Measurements from ENCODE around the gene HDGFL2.

Gene HDGFL2

GRCh38 chr19:4457654-4458395 lies 14.3 kb upstream of the HDGFL2 start, which contains the start of gene UBXN6:
UBXN6 (minus strand) TSS chr19:4457794; CDS start chr19:4457697, 97 bp downstream.
- no peaks in the 10 kb centered on the region for H3K27me3 ChIP-seq
- H3K4me3 ChIP-seq = peak within 1 kb of the TSS; percentile 73
- peak within 1 kb of the TSS; percentile 69 for H3K27ac ChIP-seq
- TF ChIP-seq Cebpa-rat (IDR thresholded peaks at IDR 0.05) = no peak
- peak within 1 kb of the TSS; percentile 98 for H3K4me2 ChIP-seq
- H4K20me1 ChIP-seq = peaks cover 43% of the 10 kb centered on the region
- peaks cover 48% of the 10 kb centered on the region for H3K4me1 ChIP-seq
- peak within 1 kb of the TSS; percentile 73 for H3K9ac ChIP-seq
- peaks cover 3% of the 10 kb centered on the region for H3K36me3 ChIP-seq
- H3K9me3 ChIP-seq = no peaks in the 10 kb centered on the region

GRCh38 chr19:4464815-4465581 lies 7.1 kb upstream of the HDGFL2 start:
- H3K27ac ChIP-seq = no peak overlapping the region
- no peaks in the 10 kb centered on the region for H3K9me3 ChIP-seq
- H3K4me3 ChIP-seq = no peak overlapping the region
- no peaks in the 10 kb centered on the region for H3K36me3 ChIP-seq
- no peak overlapping the region for H3K4me2 ChIP-seq
- H3K27me3 ChIP-seq = no peaks in the 10 kb centered on the region
- H3K4me1 ChIP-seq = no peaks in the 10 kb centered on the region
- TF ChIP-seq Cebpa-rat (IDR thresholded peaks at IDR 0.05) = no peak
- no peak overlapping the region for H3K9ac ChIP-seq
- H4K20me1 ChIP-seq = no peaks in the 10 kb centered on the region

- no peaks in the 10 kb centered on the region for H3K9me3 ChIP-seq
- H3K27me3 ChIP-seq = no peaks in the 10 kb centered on the region
- no peak overlapping the region for H3K4me3 ChIP-seq
- no peaks in the 10 kb centered on the region for H3K36me3 ChIP-seq
- H3K4me2 ChIP-seq = no peak overlapping the region
- H3K4me1 ChIP-seq = peaks cover 10% of the 10 kb centered on the region; the same call in 1 of the 2 replicates
- H3K27ac ChIP-seq = no peak overlapping the region
- peaks cover 4% of the 10 kb centered on the region; the same call in 1 of the 2 replicates for H4K20me1 ChIP-seq
- H3K9ac ChIP-seq = no peak overlapping the region
- TF ChIP-seq Cebpa-rat (IDR thresholded peaks at IDR 0.05) = no peak
Measured at GRCh38 chr19:4467835-4468234, 4.3 kb upstream of the HDGFL2 start.

- peak overlapping the region; percentile 94 for H3K4me2 ChIP-seq
- no peak for TF ChIP-seq Cebpa-rat (IDR thresholded peaks at IDR 0.05)
- H3K27me3 ChIP-seq = no peaks in the 10 kb centered on the region
- peak overlapping the region; percentile 86 for H3K9ac ChIP-seq
- H3K4me3 ChIP-seq = peak overlapping the region; percentile 96
- H3K9me3 ChIP-seq = no peaks in the 10 kb centered on the region
- H3K27ac ChIP-seq = peak overlapping the region; percentile 76
- peaks cover 29% of the 10 kb centered on the region for H4K20me1 ChIP-seq
- H3K36me3 ChIP-seq = peaks cover 15% of the 10 kb centered on the region
- H3K4me1 ChIP-seq = peaks cover 35% of the 10 kb centered on the region
Measured at GRCh38 chr19:4471403-4472173, 509 bp upstream of the HDGFL2 start.

GRCh38 chr19:4473011-4473762 lies 1.1 kb downstream of the HDGFL2 start:
- peak overlapping the region; percentile 96 for H3K4me3 ChIP-seq
- no peak for TF ChIP-seq Cebpa-rat (IDR thresholded peaks at IDR 0.05)
- H3K9me3 ChIP-seq = no peaks in the 10 kb centered on the region
- H3K36me3 ChIP-seq = peaks cover 31% of the 10 kb centered on the region
- peak overlapping the region; percentile 95 for H3K9ac ChIP-seq
- H4K20me1 ChIP-seq = peaks cover 29% of the 10 kb centered on the region
- H3K4me1 ChIP-seq = peaks cover 35% of the 10 kb centered on the region
- no peaks in the 10 kb centered on the region for H3K27me3 ChIP-seq
- H3K27ac ChIP-seq = peak overlapping the region; percentile 89
- peak overlapping the region; percentile 100 for H3K4me2 ChIP-seq

GRCh38 chr19:4473763-4474513 lies 1.8 kb downstream of the HDGFL2 start:
- Histone ChIP-seq H3K9ac (peak overlapping the region; percentile 95), H3K36me3 (peaks cover 38% of the 10 kb centered on the region), H3K9me3 (no peaks in the 10 kb centered on the region), H3K4me2 (peak overlapping the region; percentile 100), H4K20me1 (peaks cover 29% of the 10 kb centered on the region), H3K27ac (peak overlapping the region; percentile 68), H3K4me1 (peaks cover 35% of the 10 kb centered on the region), H3K27me3 (no peaks in the 10 kb centered on the region), H3K4me3 (peak overlapping the region; percentile 96)
- no peak for TF ChIP-seq Cebpa-rat (IDR thresholded peaks at IDR 0.05)

GRCh38 chr19:4474514-4475022 lies 2.5 kb downstream of the HDGFL2 start:
- peak overlapping the region; percentile 96 for H3K4me3 ChIP-seq
- no peak for TF ChIP-seq Cebpa-rat (IDR thresholded peaks at IDR 0.05)
- no peaks in the 10 kb centered on the region for H3K27me3 ChIP-seq
- H4K20me1 ChIP-seq = peaks cover 30% of the 10 kb centered on the region
- no peaks in the 10 kb centered on the region for H3K9me3 ChIP-seq
- H3K9ac ChIP-seq = peak overlapping the region; percentile 95
- H3K4me1 ChIP-seq = peaks cover 35% of the 10 kb centered on the region
- H3K27ac ChIP-seq = peak overlapping the region; percentile 68
- peak overlapping the region; percentile 100 for H3K4me2 ChIP-seq
- peaks cover 44% of the 10 kb centered on the region for H3K36me3 ChIP-seq

- no peak for TF ChIP-seq Cebpa-rat (IDR thresholded peaks at IDR 0.05)
- Histone ChIP-seq H3K9me3 (no peaks in the 10 kb centered on the region), H3K4me1 (peaks cover 25% of the 10 kb centered on the region), H3K4me2 (no peak overlapping the region), H3K4me3 (no peak overlapping the region), H4K20me1 (peaks cover 44% of the 10 kb centered on the region), H3K27ac (no peak overlapping the region), H3K9ac (no peak overlapping the region), H3K27me3 (no peaks in the 10 kb centered on the region), H3K36me3 (peaks cover 69% of the 10 kb centered on the region)
Measured at GRCh38 chr19:4477034-4477801, 5.1 kb downstream of the HDGFL2 start.
